ENCODE results near the gene KRT16.

The KRT16 gene

GRCh38 chr17:41656249-41657023 lies 43.9 kb upstream of the KRT16 start:
- in situ Hi-C loops (cut with HindIII; ENCODE audit: low sequenced_read_pairs): no loop called here
- no peak overlapping the region for H3K4me3 ChIP-seq (ENCODE audit: low read depth, low read length)
- TF ChIP-seq CTCF (IDR thresholded peaks at IDR 0.05; ENCODE audit: low read depth, low read length): no peak
- DNase-seq (ENCODE audit: low read depth, low spot score): no peak

GRCh38 chr17:41655611-41656111 lies 43.1 kb upstream of the KRT16 start:
- in situ Hi-C loops (cut with HindIII; ENCODE audit: low sequenced_read_pairs): no loop called here

GRCh38 chr17:41654678-41655607 lies 42.4 kb upstream of the KRT16 start:
- H3K4me3 ChIP-seq (ENCODE audit: low read depth, low read length): no peak overlapping the region
- DNase-seq (ENCODE audit: low read depth, low spot score): no peak
- in situ Hi-C loops (cut with HindIII; ENCODE audit: low sequenced_read_pairs): no loop called here
- TF ChIP-seq CTCF (IDR thresholded peaks at IDR 0.05; ENCODE audit: low read depth, low read length): no peak

More at GRCh38 chr17:41655611-41656111, 43.1 kb upstream of the KRT16 start:
- no peak for TF ChIP-seq CTCF (IDR thresholded peaks at IDR 0.05; ENCODE audit: low read depth, low read length)
- no peak overlapping the region for H3K4me3 ChIP-seq (ENCODE audit: low read depth, low read length)
- DNase-seq (ENCODE audit: low read depth, low spot score): no peak

GRCh38 chr17:41653892-41654677 lies 41.5 kb upstream of the KRT16 start:
- H3K4me3 ChIP-seq (ENCODE audit: low read depth, low read length): no peak overlapping the region
- no peak for DNase-seq (ENCODE audit: low read depth, low spot score)
- no peak for TF ChIP-seq CTCF (IDR thresholded peaks at IDR 0.05; ENCODE audit: low read depth, low read length)
- in situ Hi-C loops (cut with HindIII; ENCODE audit: low sequenced_read_pairs): no loop called here

- in situ Hi-C loops (cut with HindIII; ENCODE audit: low sequenced_read_pairs): no loop called here
- no peak overlapping the region for H3K4me3 ChIP-seq (ENCODE audit: low read depth, low read length)
- no peak for TF ChIP-seq CTCF (IDR thresholded peaks at IDR 0.05; ENCODE audit: low read depth, low read length)
- no peak for DNase-seq (ENCODE audit: low read depth, low spot score)
These were observed 40.9 kb upstream of the KRT16 start for GRCh38 chr17:41653421-41653820.

GRCh38 chr17:41652461-41652970 lies 39.9 kb upstream of the KRT16 start:
- no peak overlapping the region for H3K4me3 ChIP-seq (ENCODE audit: low read depth, low read length)
- no peak for TF ChIP-seq CTCF (IDR thresholded peaks at IDR 0.05; ENCODE audit: low read depth, low read length)
- in situ Hi-C loops (cut with HindIII; ENCODE audit: low sequenced_read_pairs): no loop called here
- DNase-seq (ENCODE audit: low read depth, low spot score): no peak
